Liver (tissue), 9 donors: ENCODE results near the gene C20orf202. TPM values are rescaled to one million over a fixed set of nuclear protein-coding genes. Genes with fewer than 3 reads are reported as not detected.

Experiments used
- DNase-seq: peaks from one replicate; pipeline ENCODE4 v3.0.0-alpha.2; 2017; ENCODE audit warnings: low spot score
- H3K27ac ChIP-seq, 2 donors: one replicate each; pipeline ENCODE4 v1.7.0; 2013; ENCODE audit warnings: inconsistent platforms in 2 of 2, low read length in 2 of 2, control low read depth in 1 of 2, low read depth in 1 of 2, mild to moderate bottlenecking in 1 of 2
- H3K27me3 ChIP-seq, 4 donors: one replicate each; pipeline versions ENCODE4 v1.6.1 to v1.7.0; 2013; ENCODE audit warnings: low read length in 3 of 4, inconsistent platforms in 1 of 4, mild to moderate bottlenecking in 1 of 4, moderate library complexity in 1 of 4; ENCODE audit not compliant: control insufficient read depth in 4 of 4, insufficient read depth in 4 of 4
- H3K36me3 ChIP-seq, 4 donors: one replicate each; pipeline versions ENCODE4 v1.6.1 to v1.7.0; 2013; ENCODE audit warnings: low read length in 3 of 4, mild to moderate bottlenecking in 3 of 4, low read depth in 1 of 4, moderate library complexity in 1 of 4; ENCODE audit not compliant: control insufficient read depth in 4 of 4, insufficient read depth in 3 of 4
- H3K4me1 ChIP-seq, 4 donors: one replicate each; pipeline versions ENCODE4 v1.6.1 to v1.7.0; 2013; ENCODE audit warnings: low read length in 3 of 4, mild to moderate bottlenecking in 3 of 4, moderate library complexity in 1 of 4; ENCODE audit not compliant: control insufficient read depth in 4 of 4, insufficient read depth in 4 of 4
- H3K4me3 ChIP-seq, 3 donors: one replicate each; pipeline versions ENCODE4 v1.6.1 to v1.7.0; 2013; ENCODE audit warnings: low read length in 3 of 3, control low read depth in 1 of 3, low read depth in 1 of 3, mild to moderate bottlenecking in 1 of 3
- H3K9ac ChIP-seq, 2 donors: one replicate each; pipeline ENCODE4 v1.7.0; 2013; ENCODE audit warnings: low read length in 2 of 2, mild to moderate bottlenecking in 2 of 2, moderate library complexity in 2 of 2, control low read depth in 1 of 2, low read depth in 1 of 2
- H3K9me3 ChIP-seq, 4 donors: one replicate each; pipeline versions ENCODE4 v1.6.1 to v1.7.0; 2013; ENCODE audit warnings: low read length in 3 of 4; ENCODE audit not compliant: control insufficient read depth in 4 of 4
- CTCF ChIP-seq: fragments of 150-350 bp; IDR thresholded peaks from 2 replicates; pipeline ENCODE4 v1.5.1; 2017; ENCODE audit warnings: improper control_type of control experiment, low read depth, low read length; ENCODE audit not compliant: missing input control
- EGR1 ChIP-seq, 2 donors: IDR thresholded peaks; 2 replicates each; pipeline ENCODE4 v1.6.1; 2016 to 2018; ENCODE audit warnings: antibody characterized with exemption in 2 of 2, low read depth in 2 of 2
- FOXA2 ChIP-seq: IDR thresholded peaks from 2 replicates; pipeline ENCODE4 v1.6.1; 2016; ENCODE audit warnings: antibody characterized with exemption
- HNF4A ChIP-seq, 2 donors: conservative IDR thresholded peaks; 2 replicates each; pipeline ENCODE4 v1.6.1; 2016; ENCODE audit warnings: antibody characterized with exemption in 2 of 2, mild to moderate bottlenecking in 2 of 2
- JUND ChIP-seq, 2 donors: IDR thresholded peaks; 2 replicates each; pipeline ENCODE4 v1.6.1; 2016; ENCODE audit warnings: antibody characterized with exemption in 2 of 2
- NR2F2 ChIP-seq: IDR thresholded peaks from 2 replicates; pipeline ENCODE4 v1.6.1; 2016; ENCODE audit warnings: antibody characterized with exemption
- RAD21 ChIP-seq, 2 donors: IDR thresholded peaks; 2 replicates each; pipeline ENCODE4 v1.6.1; 2016; ENCODE audit warnings: antibody characterized with exemption in 2 of 2, mild to moderate bottlenecking in 2 of 2
- REST ChIP-seq: IDR thresholded peaks from 2 replicates; pipeline ENCODE4 v1.6.1; 2016; ENCODE audit warnings: antibody characterized with exemption, mild to moderate bottlenecking
- SP1 ChIP-seq: IDR thresholded peaks from 2 replicates; pipeline ENCODE4 v1.6.1; 2018; ENCODE audit warnings: antibody characterized with exemption, mild to moderate bottlenecking
- ZBTB33 ChIP-seq: IDR thresholded peaks from 2 replicates; pipeline ENCODE4 v1.6.1; 2016; ENCODE audit warnings: antibody characterized with exemption
- WGBS: extraction: QIAGEN DNeasy Blood & Tissue Kit; methylation state at CpG from one replicate; pipeline ENCODE4 v1.1.7; 2013; 5-methylcytosine and 5-hydroxymethylcytosine counted together
- polyA plus RNA-seq, 2 donors: library from polyadenylated mRNA; stranded (reverse) in 1 of 2; unstranded in 1 of 2; fragments of 200-250 nt in 1 of 2; fragments of >200 nt in 1 of 2; fragmentation: Nextera tagmentation in 1 of 2; extraction: Ambion mirVana in 1 of 2; gene quantifications; one replicate each; pipeline versions ENCODE4 v1.2.1 to v1.2.3, GENCODE V29; 2013 to 2015
- total RNA-seq, 2 donors: library from RNA; depleted of rRNA; stranded (reverse); fragments of >200 nt; gene quantifications; one replicate each; pipeline ENCODE4 v1.2.3, GENCODE V29; 2014
- TF ChIP-seq, protein P1 (sequence below): IDR thresholded peaks from 2 replicates; pipeline ENCODE4 v1.6.1; 2016; ENCODE audit warnings: antibody characterized with exemption
- donor health status: healthy.
- donor health status: healthy.
- donor health status: healthy.
- donor health status: healthy.
- donor health status: healthy.

The C20orf202 gene
- total and polyA plus RNA-seq, 4 donors, result 0.07 to 0.42 (median 0.12) TPM

GRCh38 chr20:1212023-1212422, 8.8 kb downstream of the C20orf202 start:
- Histone ChIP-seq H3K4me3 (no peak overlapping the region), H3K4me1 (no peaks in the 10 kb centered on the region), H3K9ac (no peak overlapping the region), H3K27ac (no peak overlapping the region), H3K27me3 (no peaks in the 10 kb centered on the region), H3K9me3 (no peaks in the 10 kb centered on the region), H3K36me3 (no peaks in the 10 kb centered on the region)
- TF ChIP-seq ZBTB33 (no peak), NR2F2 (no peak), JUND (IDR thresholded peaks at IDR 0.05) (no peak), FOXA2 (no peak), SP1 (no peak), REST (no peak), EGR1 (IDR thresholded peaks at IDR 0.05; ENCODE audit: low read depth in 2 of 2) (no peak)
- DNase-seq, result peak; percentile 39

GRCh38 chr20:1212607-1213396, 9.5 kb downstream of the C20orf202 start:
- H3K9ac ChIP-seq, result no peak overlapping the region
- H3K27me3 ChIP-seq, result no peaks in the 10 kb centered on the region
- TF ChIP-seq RAD21 (IDR thresholded peaks at IDR 0.05) (peak; percentile 94 to 97), HNF4A (conservative IDR thresholded peaks at IDR 0.05) (no peak), CTCF (peak; percentile 83)
- TF ChIP-seq, protein P1, sequence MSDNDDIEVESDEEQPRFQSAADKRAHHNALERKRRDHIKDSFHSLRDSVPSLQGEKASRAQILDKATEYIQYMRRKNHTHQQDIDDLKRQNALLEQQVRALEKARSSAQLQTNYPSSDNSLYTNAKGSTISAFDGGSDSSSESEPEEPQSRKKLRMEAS, result no peak
- DNase-seq, result peak; percentile 75
- no peak overlapping the region for H3K4me3 ChIP-seq
- H3K27ac ChIP-seq, result no peak overlapping the region
- H3K9me3 ChIP-seq, result no peaks in the 10 kb centered on the region
- H3K36me3 ChIP-seq, result no peaks in the 10 kb centered on the region
- H3K4me1 ChIP-seq, result no peaks in the 10 kb centered on the region
- WGBS, result 14% methylated on average over 21 of the region's 21 CpGs
